Astrocyte of the cerebellum (primary cell): Measurements from ENCODE around the gene DMD.

ENCODE experiments used
- DNase-seq: peaks from one replicate; pipeline ENCODE4 v3.0.0-alpha.2; 2011; ENCODE audit warnings: low read depth
- H3K4me3 ChIP-seq: 2 replicates; pipeline ENCODE4 v1.5.1; 2011; ENCODE audit warnings: mild to moderate bottlenecking, low read depth, low read length, moderate library complexity
- CTCF ChIP-seq: IDR thresholded peaks from 2 replicates; pipeline ENCODE4 v1.5.1; 2012; ENCODE audit warnings: low read length, low read depth, moderate library complexity, mild to moderate bottlenecking; ENCODE audit errors: missing control alignments
- in situ Hi-C: cut with HindIII; loops from 2 replicates; pipeline ENCODE4 v1.10.0; 2017; ENCODE audit warnings: low sequenced_read_pairs

Gene DMD

GRCh38 chrX:31820430-31821210, 1390.7 kb downstream of the DMD start:
- TF ChIP-seq CTCF, result no peak
- in situ Hi-C loops, result no loop called here
- no peak overlapping the region for H3K4me3 ChIP-seq
- DNase-seq, result no peak

GRCh38 chrX:31819455-31819854, 1391.9 kb downstream of the DMD start:
- in situ Hi-C loops, result no loop called here

GRCh38 chrX:31811106-31811505, 1400.2 kb downstream of the DMD start:
- no peak for DNase-seq
- H3K4me3 ChIP-seq, result no peak overlapping the region
- no peak for TF ChIP-seq CTCF
- in situ Hi-C loops, result no loop called here

More at GRCh38 chrX:31819455-31819854, 1391.9 kb downstream of the DMD start:
- no peak overlapping the region for H3K4me3 ChIP-seq
- TF ChIP-seq CTCF, result no peak
- DNase-seq, result no peak

- no peak for DNase-seq
- no peak overlapping the region for H3K4me3 ChIP-seq
- no peak for TF ChIP-seq CTCF
- in situ Hi-C loops, result no loop called here
These were observed 1403.0 kb downstream of the DMD start for GRCh38 chrX:31808357-31808756.

- no peak for DNase-seq
- no peak overlapping the region for H3K4me3 ChIP-seq
- no peak for TF ChIP-seq CTCF
- in situ Hi-C loops, result no loop called here
These were observed 1404.2 kb downstream of the DMD start for GRCh38 chrX:31807165-31807564.

GRCh38 chrX:31805781-31806180, 1405.6 kb downstream of the DMD start:
- no peak overlapping the region for H3K4me3 ChIP-seq
- TF ChIP-seq CTCF, result no peak
- DNase-seq, result no peak
- in situ Hi-C loops, result no loop called here
